ENCODE data around the gene SLC6A11. TPM values are rescaled to one million over a fixed set of nuclear protein-coding genes. Genes with fewer than 3 reads are reported as not detected.

SLC6A11 gene
- total RNA-seq, 1 donor from 2014 or later = not detected

- intact Hi-C loops (cut with micrococcal nuclease) = no loop called here
Measured at GRCh38 chr3:10837849-10838248, 21.8 kb downstream of the SLC6A11 start.

DNA sequence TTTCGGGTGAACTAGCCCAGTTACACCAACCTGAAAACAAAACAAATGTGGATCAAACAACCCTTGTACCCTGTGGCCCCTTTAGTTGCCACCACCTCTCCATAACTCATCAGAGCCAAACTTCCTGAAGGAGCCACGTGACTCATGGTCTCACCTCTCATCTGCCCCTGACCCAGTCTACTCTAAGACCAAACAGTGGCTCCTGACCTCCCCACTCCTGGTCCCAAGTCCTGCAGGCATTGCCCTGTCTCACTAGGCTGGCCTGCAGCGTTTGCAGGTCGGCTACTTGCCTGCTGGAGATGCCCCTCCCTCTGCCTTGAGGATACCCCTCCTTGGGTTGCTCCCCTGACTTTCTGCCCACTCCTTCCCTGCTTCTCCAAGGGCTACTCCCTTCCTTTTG lies 23.1 kb downstream of the SLC6A11 start:
- intact Hi-C loops (cut with micrococcal nuclease) = no loop called here

GRCh38 chr3:10841100-10841499 lies 25.1 kb downstream of the SLC6A11 start:
- intact Hi-C loops (cut with micrococcal nuclease) = no loop called here

- intact Hi-C loops (cut with micrococcal nuclease) = no loop called here
Measured at GRCh38 chr3:10843378-10843777, 27.4 kb downstream of the SLC6A11 start.

DNA sequence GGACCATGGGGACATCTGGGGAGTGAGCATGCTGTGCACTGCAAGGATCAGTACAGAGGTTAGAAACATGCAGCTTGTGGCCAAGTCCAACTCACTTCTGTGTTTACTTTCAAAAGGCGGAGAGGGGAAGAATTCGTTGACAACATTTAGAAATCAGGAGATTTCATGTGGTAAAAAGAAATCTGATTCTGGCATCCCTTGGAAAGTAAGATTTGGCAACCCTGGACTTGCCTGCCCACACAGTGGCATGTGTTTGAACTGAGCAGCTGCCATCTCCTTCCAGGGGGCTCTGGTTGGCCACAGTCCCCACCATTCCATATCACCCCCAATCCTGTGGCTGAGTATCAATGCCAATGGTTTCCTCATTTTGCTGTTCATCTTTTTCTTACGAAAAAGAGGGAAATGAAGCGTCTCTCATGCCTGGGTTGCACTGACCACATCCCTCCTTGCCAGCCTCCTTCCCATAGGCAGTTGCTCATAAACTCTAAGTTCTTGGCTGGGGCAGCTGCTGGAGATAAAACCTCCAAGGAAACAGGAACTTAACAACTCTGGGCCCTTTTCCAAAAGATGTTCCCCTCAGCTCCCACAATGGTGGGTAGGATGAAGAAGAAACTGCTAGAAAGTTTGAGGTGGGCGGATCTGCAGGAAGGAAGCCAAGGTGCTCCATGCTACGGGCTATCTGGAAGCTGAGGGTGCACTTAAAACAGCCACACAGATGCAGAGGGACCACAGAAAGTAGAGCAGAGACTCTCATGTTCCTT lies 29.2 kb downstream of the SLC6A11 start:
- intact Hi-C loops (cut with micrococcal nuclease) = no loop called here

- intact Hi-C loops (cut with micrococcal nuclease) = no loop called here
Measured at GRCh38 chr3:10845839-10846656, 30.0 kb downstream of the SLC6A11 start.

DNA sequence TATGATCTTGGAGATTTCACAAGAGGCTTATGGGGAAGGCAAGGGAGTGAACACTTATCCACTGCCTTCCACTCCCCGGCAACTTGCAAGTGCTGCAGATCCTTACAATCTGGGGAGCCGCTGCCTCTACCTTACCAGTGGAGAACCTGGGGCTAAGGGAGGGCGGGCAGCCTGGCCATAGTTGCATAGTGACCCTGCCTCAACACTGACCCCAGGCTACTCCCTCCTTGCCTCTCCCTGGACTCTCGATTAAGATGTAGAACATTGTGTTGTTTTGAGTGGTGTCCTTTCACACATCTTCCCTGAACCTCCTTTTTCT lies 30.6 kb downstream of the SLC6A11 start:
- intact Hi-C loops (cut with micrococcal nuclease) = no loop called here

DNA sequence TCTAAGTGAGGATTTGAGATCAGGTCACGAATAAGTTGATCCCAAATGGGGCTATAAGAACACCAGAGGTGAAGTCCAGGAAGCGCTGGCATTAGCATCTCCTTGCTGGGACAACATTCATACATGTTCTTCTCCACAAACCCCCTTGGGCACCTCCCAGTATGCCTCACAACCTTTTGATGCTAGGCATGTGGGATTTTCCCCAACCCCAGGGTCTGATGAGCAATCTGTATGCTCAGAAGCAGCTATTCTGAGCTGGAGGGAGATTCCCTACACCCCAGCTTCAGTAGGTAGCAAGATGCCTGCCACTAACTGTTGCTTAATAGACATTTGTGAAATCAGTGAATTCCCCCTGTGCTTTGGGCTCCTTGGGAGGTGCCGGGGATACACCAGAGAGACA lies 32.2 kb downstream of the SLC6A11 start:
- intact Hi-C loops (cut with micrococcal nuclease) = no loop called here

DNA sequence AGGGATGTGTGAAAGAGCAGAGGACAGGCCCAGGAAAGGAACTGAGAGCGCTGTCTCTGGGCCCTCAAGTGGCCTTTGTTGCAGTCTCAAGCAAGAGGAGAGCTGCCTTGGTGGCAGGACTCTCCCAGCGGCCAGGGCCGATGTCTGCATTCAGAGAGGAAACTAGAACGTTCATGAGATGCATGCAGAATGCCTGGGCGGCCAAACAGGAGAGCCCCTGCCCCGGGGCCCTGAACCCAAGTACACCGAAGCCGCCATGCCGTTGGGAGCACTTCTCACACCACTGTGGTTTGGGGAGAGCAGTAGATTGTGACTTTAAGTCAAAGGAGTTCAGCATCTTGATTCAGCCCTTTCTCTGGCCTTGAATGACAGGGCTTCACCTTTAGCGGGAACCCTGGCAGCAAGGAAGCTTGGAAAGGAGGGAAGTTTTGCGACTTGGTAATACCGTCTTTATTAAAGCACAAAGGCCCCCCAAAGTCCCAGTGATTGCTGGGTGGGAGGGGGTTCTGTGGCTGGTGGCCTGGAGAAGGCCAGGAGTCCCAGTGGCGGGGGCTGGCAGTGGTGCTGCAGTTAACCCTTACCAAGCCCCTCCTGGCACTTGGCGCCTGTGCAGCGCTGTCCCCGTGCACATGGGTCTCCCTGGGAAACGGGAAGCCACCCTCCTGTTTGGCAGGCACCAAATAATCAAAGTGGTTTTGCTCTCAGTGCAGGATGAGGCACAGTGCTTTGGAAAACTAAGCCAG lies 36.2 kb downstream of the SLC6A11 start:
- intact Hi-C loops (cut with micrococcal nuclease) = no loop called here

- intact Hi-C loops (cut with micrococcal nuclease) = no loop called here
Measured at GRCh38 chr3:10855083-10855870, 39.2 kb downstream of the SLC6A11 start.

DNA sequence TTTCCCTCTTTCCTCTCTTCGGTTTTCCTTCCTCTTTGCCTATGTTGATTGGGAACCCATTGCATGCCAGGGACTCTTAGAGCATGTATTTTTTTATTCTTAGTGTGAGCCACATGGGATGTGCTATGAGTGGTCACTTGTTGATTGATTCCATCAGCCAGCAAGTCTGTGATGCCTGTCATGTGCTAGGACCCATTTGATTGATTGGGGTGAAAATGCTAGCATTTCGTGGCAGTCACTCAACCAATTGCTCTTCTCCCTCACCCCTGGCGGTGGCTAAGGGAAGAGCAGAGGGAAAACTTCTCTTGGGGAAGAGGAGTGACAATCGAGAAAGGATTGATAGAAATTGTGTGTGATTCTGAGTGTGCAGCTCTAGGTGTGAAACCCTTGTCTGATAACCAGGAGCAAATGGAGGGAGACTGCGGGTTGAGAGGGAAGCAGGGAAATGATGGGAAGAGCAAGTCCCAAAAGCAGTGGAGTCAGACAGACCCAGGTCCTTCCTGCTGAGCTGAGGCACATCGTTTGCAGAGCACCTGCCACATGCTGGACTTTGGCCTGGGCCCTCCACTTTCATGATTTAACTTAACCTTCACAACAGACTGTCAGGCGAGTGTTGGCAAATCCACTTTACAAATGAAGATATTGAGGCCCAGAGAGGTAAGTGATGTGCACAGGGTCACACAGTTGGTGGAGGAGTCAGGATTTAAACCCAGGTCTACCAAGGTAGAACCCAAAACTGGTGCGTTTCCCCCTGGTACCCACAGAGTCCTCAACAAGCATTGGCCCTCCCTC lies 40.0 kb downstream of the SLC6A11 start:
- intact Hi-C loops (cut with micrococcal nuclease) = no loop called here

- intact Hi-C loops (cut with micrococcal nuclease) = no loop called here
Measured at GRCh38 chr3:10857235-10857634, 41.2 kb downstream of the SLC6A11 start.

- intact Hi-C loops (cut with micrococcal nuclease) = no loop called here
Measured at GRCh38 chr3:10858091-10858490, 42.1 kb downstream of the SLC6A11 start.

DNA sequence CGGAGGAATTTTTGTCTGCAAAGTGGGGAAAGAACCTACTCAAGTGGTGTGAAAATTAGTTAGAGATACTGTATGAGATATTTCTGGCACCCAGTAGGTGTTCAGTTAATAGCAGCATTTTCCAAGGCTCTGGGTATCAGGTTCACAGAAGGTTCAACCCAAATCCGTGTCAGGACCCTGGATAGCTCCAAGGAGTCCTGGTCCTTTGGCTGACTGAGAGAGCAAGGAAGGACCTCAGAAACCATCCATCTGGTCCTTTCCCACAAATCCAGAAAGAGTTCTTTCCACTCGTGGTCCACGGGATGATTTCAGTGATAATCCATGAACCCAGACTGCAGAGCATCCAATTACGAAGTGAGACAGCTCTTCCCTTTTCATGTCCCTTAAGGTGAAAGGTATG lies 51.4 kb downstream of the SLC6A11 start:
- intact Hi-C loops (cut with micrococcal nuclease) = no loop called here

- intact Hi-C loops (cut with micrococcal nuclease) = no loop called here
Measured at GRCh38 chr3:10869460-10869859, 53.4 kb downstream of the SLC6A11 start.

DNA sequence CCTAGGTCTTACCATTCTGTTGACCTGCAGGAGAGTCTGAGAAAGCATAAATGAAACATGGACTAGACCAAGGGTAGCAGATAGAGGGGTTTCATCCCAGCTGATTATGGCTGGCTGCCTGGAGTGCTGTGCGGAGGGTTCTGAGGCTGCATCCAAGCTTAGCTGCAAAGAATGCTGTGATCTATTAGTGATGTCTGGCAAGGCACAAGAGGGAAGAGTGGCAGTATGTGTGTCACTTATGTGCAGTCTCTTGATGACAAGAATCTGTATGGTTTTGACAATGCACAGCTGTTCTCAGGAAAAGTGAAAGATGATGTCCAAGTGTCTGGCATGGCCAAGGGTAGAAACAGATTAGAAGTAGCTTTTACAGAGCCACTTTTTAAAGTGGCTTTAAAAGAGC lies 54.3 kb downstream of the SLC6A11 start:
- intact Hi-C loops (cut with micrococcal nuclease) = no loop called here

- intact Hi-C loops (cut with micrococcal nuclease) = no loop called here
Measured at GRCh38 chr3:10873415-10873814, 57.4 kb downstream of the SLC6A11 start.

DNA sequence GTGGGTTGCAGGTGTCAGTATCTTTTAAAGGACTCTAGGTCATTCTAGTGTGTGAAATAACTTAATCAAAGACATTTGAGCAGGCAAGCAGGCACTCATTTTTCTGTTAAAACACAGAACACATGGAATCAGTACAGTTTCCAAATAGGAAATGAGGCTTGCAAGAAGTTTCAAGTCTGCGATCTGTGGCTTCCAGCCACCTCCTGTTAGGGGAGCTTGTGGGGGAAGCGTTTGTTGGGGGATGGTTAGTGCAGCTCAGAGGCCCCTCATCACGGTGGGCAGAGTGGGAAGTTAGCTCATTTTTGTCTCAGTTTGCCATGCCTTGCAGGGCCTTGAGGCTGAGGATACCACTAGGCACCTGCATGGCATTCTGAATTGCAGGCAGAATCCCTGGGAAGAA lies 59.9 kb downstream of the SLC6A11 start:
- intact Hi-C loops (cut with micrococcal nuclease) = no loop called here

DNA sequence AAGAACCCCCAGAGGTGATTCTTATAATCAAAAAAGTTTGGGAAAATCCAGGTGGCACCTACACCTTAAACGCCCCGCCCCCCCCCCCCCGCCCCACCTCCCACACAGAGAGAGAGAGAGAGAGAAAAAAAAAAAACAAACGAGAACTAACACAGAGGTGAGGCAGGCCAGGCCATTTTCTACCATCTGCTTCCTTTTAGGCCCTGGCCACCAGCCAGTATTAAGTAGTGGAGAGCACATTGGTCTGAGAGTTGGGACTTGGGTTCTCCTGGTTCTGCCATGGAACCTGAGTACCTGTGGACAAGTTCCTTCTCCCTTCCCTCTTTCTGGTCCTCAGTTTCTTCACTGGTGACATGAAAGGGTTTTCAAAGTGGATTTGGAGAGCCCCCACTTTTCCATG lies 60.6 kb downstream of the SLC6A11 start:
- intact Hi-C loops (cut with micrococcal nuclease) = no loop called here

GRCh38 chr3:10882851-10883250 lies 66.8 kb downstream of the SLC6A11 start:
- intact Hi-C loops (cut with micrococcal nuclease) = loop anchor here (1.0 kb wide), 1 partner anchor 125 kb away; no protein-coding TSS in a partner anchor
